SK-N-SH (cell line): ENCODE measurements around the gene C22orf15. TPM values are rescaled to one million over a fixed set of nuclear protein-coding genes. Genes with fewer than 3 reads are reported as not detected.

ENCODE experiments used
- CTCF ChIA-PET: fragments of 300-600, 350-600 bp; formaldehyde crosslinking; extraction: SDS; loops from one replicate; lab custom pipeline; 2021; lab: Yijun Ruan, JAX
- POLR2A ChIA-PET: fragments of 350-600 bp; sonication (Branson Sonifier 250); formaldehyde crosslinking; extraction: SDS; loops from one replicate; lab custom pipeline; 2020; ENCODE audit warnings: antibody characterized with exemption, inconsistent platforms; lab: Yijun Ruan, JAX
- DNase-seq: peaks from one replicate; pipeline ENCODE4 v3.0.0; 2012
- H2AFZ ChIP-seq: fragments of 200-600 bp; sonication (generic); 2 replicates; pipeline ENCODE4 v1.8.1; 2016; ENCODE audit warnings: antibody characterized with exemption, mild to moderate bottlenecking, low read depth
- H3F3A ChIP-seq: fragments of 200-600 bp; sonication (generic); replicated peaks from 2 replicates; pipeline ENCODE3; 2016; ENCODE audit warnings: antibody characterized with exemption, mild to moderate bottlenecking; ENCODE audit not compliant: insufficient read depth
- H3K27ac ChIP-seq, 2 experiments: fragments of 200-500 bp in 1 of 2; fragments of 200-600 bp in 1 of 2; sonication (Bioruptor generic) in 1 of 2; sonication (generic), shearing (Covaris generic) in 1 of 2; 2 replicates each; pipeline versions ENCODE4 v1.5.1 to v1.6.1; 2014 to 2016; ENCODE audit warnings: low read depth in 2 of 2, inconsistent platforms in 1 of 2, low read length in 1 of 2, mild to moderate bottlenecking in 1 of 2, mixed read lengths in 1 of 2
- H3K27me3 ChIP-seq: fragments of 200-600 bp; sonication (generic), shearing (Covaris generic); 2 replicates; pipeline ENCODE4 v1.6.1; 2016; ENCODE audit warnings: mixed run types; ENCODE audit not compliant: insufficient read depth
- H3K36me3 ChIP-seq, 2 experiments: fragments of 200-500 bp in 1 of 2; fragments of 200-600 bp in 1 of 2; sonication (Bioruptor generic) in 1 of 2; sonication (generic) in 1 of 2; replicated peaks in 1 of 2; 2 replicates each; pipeline versions ENCODE3 to v1.5.1; 2014 to 2016; ENCODE audit warnings: low read length in 1 of 2, mild to moderate bottlenecking in 1 of 2; ENCODE audit not compliant: insufficient read depth in 2 of 2, control insufficient read depth in 1 of 2
- H3K4me1 ChIP-seq, 2 experiments: fragments of 200-500 bp in 1 of 2; fragments of 200-600 bp in 1 of 2; sonication (Bioruptor generic) in 1 of 2; sonication (generic), shearing (Covaris generic) in 1 of 2; 2 replicates each; pipeline versions ENCODE4 v1.5.1 to v1.6.1; 2014 to 2016; ENCODE audit warnings: low read depth in 1 of 2, low read length in 1 of 2, mixed run types in 1 of 2; ENCODE audit not compliant: insufficient read depth in 2 of 2, control insufficient read depth in 1 of 2
- H3K4me2 ChIP-seq: fragments of 200-600 bp; sonication (generic), shearing (Covaris generic); 2 replicates; pipeline ENCODE4 v1.6.1; 2017; ENCODE audit warnings: mixed run types
- H3K4me3 ChIP-seq, 2 experiments: fragments of 200-500 bp in 1 of 2; fragments of 200-600 bp in 1 of 2; sonication (Bioruptor generic) in 1 of 2; sonication (generic), shearing (Covaris generic) in 1 of 2; 2 replicates each; pipeline versions ENCODE4 v1.5.1 to v1.8.1; 2014 to 2016; ENCODE audit warnings: low read depth in 2 of 2, inconsistent platforms in 1 of 2, low read length in 1 of 2, mild to moderate bottlenecking in 1 of 2, mixed read lengths in 1 of 2, moderate library complexity in 1 of 2
- H3K79me2 ChIP-seq: fragments of 200-600 bp; sonication (generic); 2 replicates; pipeline ENCODE4 v1.8.1; 2017; ENCODE audit warnings: mild to moderate bottlenecking; ENCODE audit not compliant: insufficient read depth
- H3K9ac ChIP-seq: fragments of 200-600 bp; sonication (generic); 2 replicates; pipeline ENCODE4 v1.6.1; 2017; ENCODE audit warnings: mixed run types
- H3K9me2 ChIP-seq: fragments of 200-600 bp; sonication (generic); 2 replicates; pipeline ENCODE4 v1.6.1; 2017; ENCODE audit warnings: mixed run types
- H3K9me3 ChIP-seq: fragments of 200-600 bp; sonication (generic); 2 replicates; pipeline ENCODE4 v1.6.1; 2017; ENCODE audit warnings: mixed run types, mild to moderate bottlenecking, moderate library complexity
- H4K20me1 ChIP-seq: fragments of 200-600 bp; sonication (generic); 2 replicates; pipeline ENCODE4 v1.6.1; 2017; ENCODE audit warnings: mild to moderate bottlenecking, mixed run types; ENCODE audit not compliant: insufficient read depth
- ELF1 ChIP-seq: IDR thresholded peaks from 2 replicates; pipeline ENCODE4 v1.4.0; 2012
- EZH2phosphoT487 ChIP-seq: fragments of 200-600 bp; sonication (generic); IDR thresholded peaks from 2 replicates; pipeline ENCODE4 v1.6.1; 2017; ENCODE audit warnings: low read depth, mixed run types, mild to moderate bottlenecking, antibody characterized with exemption, moderate library complexity, borderline replicate concordance
- GABPA ChIP-seq: IDR thresholded peaks from 2 replicates; pipeline ENCODE4 v1.4.0; 2012; ENCODE audit warnings: low read depth, mild to moderate bottlenecking
- NRF1 ChIP-seq: IDR thresholded peaks from 2 replicates; pipeline ENCODE4 v1.6.1; 2012; ENCODE audit warnings: low read depth, mild to moderate bottlenecking, low read length
- RXRA ChIP-seq: IDR thresholded peaks from 2 replicates; pipeline ENCODE4 v1.4.0; 2012; ENCODE audit warnings: low read depth, mild to moderate bottlenecking, borderline replicate concordance
- SIN3A ChIP-seq: IDR thresholded peaks from 2 replicates; pipeline ENCODE4 v1.6.1; 2012; ENCODE audit warnings: low read depth, mild to moderate bottlenecking, low read length, moderate library complexity, borderline replicate concordance
- WGBS: methylation state at CpG from one replicate; pipeline ENCODE4 v1.1.6; 2017; ENCODE audit warnings: low lambda C conversion rate; 5-methylcytosine and 5-hydroxymethylcytosine counted together
- polyA plus RNA-seq, 3 experiments: library from polyadenylated mRNA; depleted of rRNA; stranded (reverse); fragments of >200 nt; gene quantifications; 2 replicates each; pipeline ENCODE4 v1.2.3, GENCODE V29; 2012
- TF ChIP-seq, protein P1 (sequence below): IDR thresholded peaks from 2 replicates; pipeline ENCODE4 v1.6.1; 2012; ENCODE audit warnings: mild to moderate bottlenecking, low read depth, low read length, moderate library complexity
- TF ChIP-seq, protein P2 (sequence below): IDR thresholded peaks from 2 replicates; pipeline ENCODE4 v1.4.0; 2012; ENCODE audit warnings: low read depth
- TF ChIP-seq, protein P3 (sequence below): IDR thresholded peaks from 2 replicates; pipeline ENCODE4 v1.4.0; 2012; ENCODE audit warnings: low read depth, borderline replicate concordance

C22orf15 gene
- polyA plus RNA-seq, 1 of the 3 experiments (the other 2 are of a cell fraction): 1.6 TPM

DNA sequence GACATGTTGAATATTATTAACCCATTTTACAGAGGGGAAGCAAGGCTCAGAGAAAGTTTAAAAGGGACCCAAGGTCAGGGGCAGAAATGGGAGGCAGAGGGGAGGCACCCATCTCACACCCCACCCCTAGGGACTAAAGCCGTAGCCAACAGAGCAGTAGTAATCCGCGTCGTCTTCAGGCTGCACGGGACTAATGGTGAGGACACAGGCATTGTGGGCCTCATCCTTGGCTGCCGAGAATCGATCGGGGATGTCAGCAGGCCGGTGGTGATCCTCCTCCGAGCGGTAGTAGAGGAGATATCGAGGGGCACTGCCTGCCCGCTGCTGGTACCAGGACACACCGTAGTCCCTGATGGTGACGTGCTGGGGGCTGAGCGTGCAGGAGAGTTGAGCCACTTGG, 10.0 kb upstream of the C22orf15 start:
- Histone ChIP-seq H3K27me3 (no peaks in the 10 kb centered on the region), H3K27ac (no peak overlapping the region), H2AFZ (no peak overlapping the region), H3K79me2 (peaks cover 22% of the 10 kb centered on the region), H3K9me3 (no peaks in the 10 kb centered on the region), H3K9ac (no peak overlapping the region), H3K9me2 (no peaks in the 10 kb centered on the region), H3F3A (no peaks in the 10 kb centered on the region), H3K4me2 (no peak overlapping the region), H4K20me1 (no peaks in the 10 kb centered on the region), H3K4me3 (no peak overlapping the region), H3K4me1 (peaks cover 0 to 10% of the 10 kb centered on the region in 2 experiments; a peak in 2 of 4 replicates), H3K36me3 (no peaks in the 10 kb centered on the region)
- ChIA-PET POLR2A (no interaction called here), CTCF (interaction anchor here (1.9 to 2.7 kb wide), 2 partner anchors 15 to 97 kb away, joined by 4 to 6 read pairs; partner anchors contain the start of gene CHCHD10)
- TF ChIP-seq, protein P1, sequence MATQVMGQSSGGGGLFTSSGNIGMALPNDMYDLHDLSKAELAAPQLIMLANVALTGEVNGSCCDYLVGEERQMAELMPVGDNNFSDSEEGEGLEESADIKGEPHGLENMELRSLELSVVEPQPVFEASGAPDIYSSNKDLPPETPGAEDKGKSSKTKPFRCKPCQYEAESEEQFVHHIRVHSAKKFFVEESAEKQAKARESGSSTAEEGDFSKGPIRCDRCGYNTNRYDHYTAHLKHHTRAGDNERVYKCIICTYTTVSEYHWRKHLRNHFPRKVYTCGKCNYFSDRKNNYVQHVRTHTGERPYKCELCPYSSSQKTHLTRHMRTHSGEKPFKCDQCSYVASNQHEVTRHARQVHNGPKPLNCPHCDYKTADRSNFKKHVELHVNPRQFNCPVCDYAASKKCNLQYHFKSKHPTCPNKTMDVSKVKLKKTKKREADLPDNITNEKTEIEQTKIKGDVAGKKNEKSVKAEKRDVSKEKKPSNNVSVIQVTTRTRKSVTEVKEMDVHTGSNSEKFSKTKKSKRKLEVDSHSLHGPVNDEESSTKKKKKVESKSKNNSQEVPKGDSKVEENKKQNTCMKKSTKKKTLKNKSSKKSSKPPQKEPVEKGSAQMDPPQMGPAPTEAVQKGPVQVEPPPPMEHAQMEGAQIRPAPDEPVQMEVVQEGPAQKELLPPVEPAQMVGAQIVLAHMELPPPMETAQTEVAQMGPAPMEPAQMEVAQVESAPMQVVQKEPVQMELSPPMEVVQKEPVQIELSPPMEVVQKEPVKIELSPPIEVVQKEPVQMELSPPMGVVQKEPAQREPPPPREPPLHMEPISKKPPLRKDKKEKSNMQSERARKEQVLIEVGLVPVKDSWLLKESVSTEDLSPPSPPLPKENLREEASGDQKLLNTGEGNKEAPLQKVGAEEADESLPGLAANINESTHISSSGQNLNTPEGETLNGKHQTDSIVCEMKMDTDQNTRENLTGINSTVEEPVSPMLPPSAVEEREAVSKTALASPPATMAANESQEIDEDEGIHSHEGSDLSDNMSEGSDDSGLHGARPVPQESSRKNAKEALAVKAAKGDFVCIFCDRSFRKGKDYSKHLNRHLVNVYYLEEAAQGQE: no peak
- TF ChIP-seq GABPA (no peak), EZH2phosphoT487 (no peak)
- 95% methylated on average over 13 of the region's 16 CpGs for WGBS
- no peak for DNase-seq

DNA sequence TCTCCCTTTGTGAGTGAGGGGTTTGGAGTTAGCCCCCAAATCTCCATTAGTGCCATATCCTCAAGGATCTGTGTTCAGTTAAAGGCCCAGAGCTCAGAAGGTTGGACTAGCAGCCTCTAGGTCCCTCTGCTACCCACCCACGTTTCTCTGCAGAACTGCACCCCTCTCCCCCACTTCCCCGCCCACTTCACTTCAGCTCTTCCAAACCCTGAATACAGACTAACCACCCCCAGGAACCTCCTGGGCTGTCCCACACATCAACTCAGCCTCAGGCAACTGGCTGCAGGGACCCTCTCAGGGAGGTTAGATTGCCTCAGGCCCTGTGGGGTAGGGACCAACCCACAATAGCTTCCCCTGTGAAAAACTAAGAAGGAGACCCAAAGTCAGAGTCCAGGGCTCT, 9.4 kb upstream of the C22orf15 start:
- POLR2A ChIA-PET: no interaction called here
- TF ChIP-seq ELF1 (no peak), RXRA (no peak), NRF1 (no peak), SIN3A (no peak)
- TF ChIP-seq, protein P2, sequence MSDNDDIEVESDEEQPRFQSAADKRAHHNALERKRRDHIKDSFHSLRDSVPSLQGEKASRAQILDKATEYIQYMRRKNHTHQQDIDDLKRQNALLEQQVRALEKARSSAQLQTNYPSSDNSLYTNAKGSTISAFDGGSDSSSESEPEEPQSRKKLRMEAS: no peak
- TF ChIP-seq, protein P3, sequence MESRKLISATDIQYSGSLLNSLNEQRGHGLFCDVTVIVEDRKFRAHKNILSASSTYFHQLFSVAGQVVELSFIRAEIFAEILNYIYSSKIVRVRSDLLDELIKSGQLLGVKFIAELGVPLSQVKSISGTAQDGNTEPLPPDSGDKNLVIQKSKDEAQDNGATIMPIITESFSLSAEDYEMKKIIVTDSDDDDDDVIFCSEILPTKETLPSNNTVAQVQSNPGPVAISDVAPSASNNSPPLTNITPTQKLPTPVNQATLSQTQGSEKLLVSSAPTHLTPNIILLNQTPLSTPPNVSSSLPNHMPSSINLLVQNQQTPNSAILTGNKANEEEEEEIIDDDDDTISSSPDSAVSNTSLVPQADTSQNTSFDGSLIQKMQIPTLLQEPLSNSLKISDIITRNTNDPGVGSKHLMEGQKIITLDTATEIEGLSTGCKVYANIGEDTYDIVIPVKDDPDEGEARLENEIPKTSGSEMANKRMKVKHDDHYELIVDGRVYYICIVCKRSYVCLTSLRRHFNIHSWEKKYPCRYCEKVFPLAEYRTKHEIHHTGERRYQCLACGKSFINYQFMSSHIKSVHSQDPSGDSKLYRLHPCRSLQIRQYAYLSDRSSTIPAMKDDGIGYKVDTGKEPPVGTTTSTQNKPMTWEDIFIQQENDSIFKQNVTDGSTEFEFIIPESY: no peak
- TF ChIP-seq, all 33 proteins: peak for 0
- H3K9me3 ChIP-seq: no peaks in the 10 kb centered on the region
- H2AFZ ChIP-seq: no peak overlapping the region
- CTCF ChIA-PET: interaction anchor here (2.7 kb wide), 1 partner anchor 96 kb away, joined by 6 read pairs; no protein-coding TSS in a partner anchor
- H3F3A ChIP-seq: no peaks in the 10 kb centered on the region
- no peak overlapping the region for H3K4me3 ChIP-seq
- no peaks in the 10 kb centered on the region for H3K27me3 ChIP-seq
- H3K9me2 ChIP-seq: no peaks in the 10 kb centered on the region
- no peak for DNase-seq
- no peaks in the 10 kb centered on the region for H3K36me3 ChIP-seq
- no peak overlapping the region for H3K27ac ChIP-seq
- WGBS: 85% methylated on average over 2 of the region's 2 CpGs
- H3K9ac ChIP-seq: no peak overlapping the region
- no peak overlapping the region for H3K4me2 ChIP-seq
- peaks cover 0 to 10% of the 10 kb centered on the region in 2 experiments; a peak in 2 of 4 replicates for H3K4me1 ChIP-seq
- H4K20me1 ChIP-seq: no peaks in the 10 kb centered on the region
- H3K79me2 ChIP-seq: peaks cover 16% of the 10 kb centered on the region
